Suprapubic skin (tissue), 4 donors: ENCODE results near the gene MRPL12. TPM values are rescaled to one million over a fixed set of nuclear protein-coding genes. Genes with fewer than 3 reads are reported as not detected.

Source experiments
- DNase-seq, 2 donors: peaks; one replicate each; pipeline ENCODE4 v3.0.0-alpha.2; 2019; ENCODE audit warnings: low spot score in 2 of 2
- H3K27ac ChIP-seq: fragments of 200-600 bp; sonication (generic); one replicate; pipeline ENCODE4 v1.5.1; 2019
- H3K27me3 ChIP-seq: fragments of 200-600 bp; sonication (generic); one replicate; pipeline ENCODE4 v1.5.1; 2019
- H3K36me3 ChIP-seq: fragments of 200-600 bp; sonication (generic); one replicate; pipeline ENCODE4 v1.5.1; 2019
- H3K4me1 ChIP-seq: fragments of 200-600 bp; sonication (generic); one replicate; pipeline ENCODE4 v1.5.1; 2019
- H3K4me3 ChIP-seq: fragments of 200-600 bp; sonication (generic); one replicate; pipeline ENCODE4 v1.5.1; 2019; ENCODE audit warnings: mild to moderate bottlenecking
- H3K9me3 ChIP-seq: fragments of 200-600 bp; sonication (generic); one replicate; pipeline ENCODE4 v1.5.1; 2019
- CTCF ChIP-seq, 2 donors: fragments of 200-600 bp in 1 of 2; fragments of 450-650 bp in 1 of 2; sonication (generic) in 1 of 2; IDR thresholded peaks; one replicate each; pipeline ENCODE4 v1.5.1; 2016 to 2019; ENCODE audit warnings: antibody characterized with exemption in 2 of 2, mild to moderate bottlenecking in 1 of 2, moderate library complexity in 1 of 2
- EP300 ChIP-seq: sonication (generic); formaldehyde crosslinking; IDR thresholded peaks from one replicate; pipeline ENCODE4 v1.6.1; 2017; ENCODE audit warnings: antibody characterized with exemption
- POLR2A ChIP-seq, 2 donors: fragments of 450-650 bp; IDR thresholded peaks; one replicate each; pipeline ENCODE4 v1.6.1; 2017; ENCODE audit warnings: antibody characterized with exemption in 2 of 2, mild to moderate bottlenecking in 2 of 2, moderate library complexity in 2 of 2
- POLR2AphosphoS5 ChIP-seq, 3 donors: sonication (generic); formaldehyde crosslinking; IDR thresholded peaks; one replicate each; pipeline ENCODE4 v1.6.1; 2017; ENCODE audit warnings: antibody characterized with exemption in 3 of 3
- WGBS: methylation state at CpG from one replicate; pipeline ENCODE4 v1.1.5; 2018; 5-methylcytosine and 5-hydroxymethylcytosine counted together
- total RNA-seq, 4 donors: library from RNA; depleted of rRNA; stranded (reverse); fragments of >200 nt; gene quantifications; one replicate each; pipeline ENCODE4 v1.1.0, GENCODE V29; 2016

MRPL12 gene
- total RNA-seq, 4 donors from 2014 or later: 27.6 to 65.7 (median 52.1) TPM

GRCh38 chr17:81713556-81714411, 10.6 kb downstream of the MRPL12 start:
- no peak for TF ChIP-seq POLR2A (IDR thresholded peaks at IDR 0.05)
- no peak for TF ChIP-seq CTCF (IDR thresholded peaks at IDR 0.05)
- no peak for TF ChIP-seq EP300
- TF ChIP-seq POLR2AphosphoS5 (IDR thresholded peaks at IDR 0.05): no peak
- peaks cover 55% of the 10 kb centered on the region for H3K4me1 ChIP-seq
- WGBS: 57% methylated on average over 14 of the region's 36 CpGs
- no peak for DNase-seq
- H3K36me3 ChIP-seq: peaks cover 27% of the 10 kb centered on the region
- H3K9me3 ChIP-seq: no peaks in the 10 kb centered on the region
- peak overlapping the region; percentile 95 for H3K4me3 ChIP-seq
- peak overlapping the region; percentile 51 for H3K27ac ChIP-seq
- H3K27me3 ChIP-seq: no peaks in the 10 kb centered on the region

- Histone ChIP-seq H3K4me3 (peak overlapping the region; percentile 95), H3K9me3 (no peaks in the 10 kb centered on the region), H3K36me3 (peaks cover 34% of the 10 kb centered on the region), H3K4me1 (peaks cover 55% of the 10 kb centered on the region), H3K27me3 (no peaks in the 10 kb centered on the region), H3K27ac (no peak overlapping the region)
- no peak for DNase-seq
- TF ChIP-seq EP300 (no peak), CTCF (IDR thresholded peaks at IDR 0.05) (no peak), POLR2A (IDR thresholded peaks at IDR 0.05) (no peak), POLR2AphosphoS5 (IDR thresholded peaks at IDR 0.05) (no peak)
- 80% methylated on average over 4 of the region's 39 CpGs for WGBS
Observed at GRCh38 chr17:81714412-81715106, 11.4 kb downstream of the MRPL12 start.

GRCh38 chr17:81715107-81715871, 12.1 kb downstream of the MRPL12 start:
- Histone ChIP-seq H3K36me3 (peaks cover 34% of the 10 kb centered on the region), H3K4me1 (peaks cover 51% of the 10 kb centered on the region), H3K27me3 (no peaks in the 10 kb centered on the region), H3K27ac (no peak overlapping the region), H3K9me3 (no peaks in the 10 kb centered on the region), H3K4me3 (no peak overlapping the region)
- no peak for DNase-seq
- TF ChIP-seq EP300 (no peak), POLR2A (IDR thresholded peaks at IDR 0.05) (no peak), CTCF (IDR thresholded peaks at IDR 0.05) (no peak), POLR2AphosphoS5 (IDR thresholded peaks at IDR 0.05) (no peak)
- WGBS: 97% methylated on average over 5 of the region's 32 CpGs

GRCh38 chr17:81715872-81716673, 12.9 kb downstream of the MRPL12 start:
- H3K4me3 ChIP-seq: no peak overlapping the region
- WGBS: 79% methylated on average over 15 of the region's 43 CpGs
- TF ChIP-seq POLR2AphosphoS5 (IDR thresholded peaks at IDR 0.05) (no peak), EP300 (no peak), POLR2A (IDR thresholded peaks at IDR 0.05) (no peak), CTCF (IDR thresholded peaks at IDR 0.05) (no peak)
- peak in 1 of 2 donors; percentile 64 for DNase-seq
- no peak overlapping the region for H3K27ac ChIP-seq
- H3K27me3 ChIP-seq: no peaks in the 10 kb centered on the region
- H3K9me3 ChIP-seq: no peaks in the 10 kb centered on the region
- H3K4me1 ChIP-seq: peaks cover 46% of the 10 kb centered on the region
- H3K36me3 ChIP-seq: peaks cover 34% of the 10 kb centered on the region
